ENCODE data around the gene WDFY3. TPM values are rescaled to one million over a fixed set of nuclear protein-coding genes. Genes with fewer than 3 reads are reported as not detected.

WDFY3 gene
- total and polyA plus RNA-seq, 2 experiments from 2014 or later = 8.0 to 89.0 TPM

DNA sequence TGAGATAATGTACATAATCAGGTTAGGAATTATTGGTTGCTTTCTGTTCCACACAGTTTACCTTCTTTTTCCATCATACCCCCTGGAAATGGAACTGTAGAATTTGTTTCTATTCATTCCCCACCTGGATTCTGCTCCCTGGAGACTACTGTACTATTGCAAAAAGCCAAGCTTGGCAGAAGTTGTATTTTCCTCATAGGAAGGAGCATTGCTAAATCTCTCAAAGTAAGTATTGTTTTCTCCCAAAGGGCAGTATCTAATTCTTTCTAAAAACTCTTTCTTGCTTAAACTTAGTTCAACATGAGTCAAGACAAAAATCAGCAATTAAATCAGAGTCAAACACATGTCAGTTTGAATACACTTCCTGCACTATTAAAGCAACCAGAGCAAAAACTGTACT, 247.4 kb downstream of the WDFY3 start:
- no peak overlapping the region for H2AFZ ChIP-seq
- no peaks in the 10 kb centered on the region for H4K20me1 ChIP-seq (replicated peaks; ENCODE audit: insufficient read depth)
- H3K4me3 ChIP-seq = no peak overlapping the region
- H3K79me2 ChIP-seq (replicated peaks; ENCODE audit: insufficient read depth) = no peaks in the 10 kb centered on the region
- H3K27me3 ChIP-seq (ENCODE audit: insufficient read depth) = no peaks in the 10 kb centered on the region
- Mint-ChIP-seq H3K4me3 (no peak overlapping the region), H3K36me3 (ENCODE audit: low read depth) (peaks cover 66% of the 10 kb centered on the region), H3K27me3 (ENCODE audit: insufficient read depth, low read depth, poor library complexity) (peaks cover 1% of the 10 kb centered on the region), H3K9me3 (no peaks in the 10 kb centered on the region), H3K27ac (no peak overlapping the region), H3K4me1 (no peaks in the 10 kb centered on the region)
- H3K4me1 ChIP-seq (ENCODE audit: insufficient read depth) = no peaks in the 10 kb centered on the region
- H3K27ac ChIP-seq (ENCODE audit: low read depth) = no peak overlapping the region
- DNase-seq (ENCODE audit: low spot score) (no peak), ATAC-seq (no peak)
- no peaks in the 10 kb centered on the region for H3K9me2 ChIP-seq (ENCODE audit: insufficient read depth)
- H3K4me2 ChIP-seq = no peak overlapping the region
- no peaks in the 10 kb centered on the region for H3F3A ChIP-seq (replicated peaks; ENCODE audit: low read depth)
- TF ChIP-seq EZH2 (IDR thresholded peaks at IDR 0.05; ENCODE audit: low read depth, unreplicated experiment) = no peak
- no peak for TF ChIP-seq CREB1 (CRISPR knock-in tag; IDR thresholded peaks at IDR 0.05; ENCODE audit: low read depth)
- TF ChIP-seq, protein P1, sequence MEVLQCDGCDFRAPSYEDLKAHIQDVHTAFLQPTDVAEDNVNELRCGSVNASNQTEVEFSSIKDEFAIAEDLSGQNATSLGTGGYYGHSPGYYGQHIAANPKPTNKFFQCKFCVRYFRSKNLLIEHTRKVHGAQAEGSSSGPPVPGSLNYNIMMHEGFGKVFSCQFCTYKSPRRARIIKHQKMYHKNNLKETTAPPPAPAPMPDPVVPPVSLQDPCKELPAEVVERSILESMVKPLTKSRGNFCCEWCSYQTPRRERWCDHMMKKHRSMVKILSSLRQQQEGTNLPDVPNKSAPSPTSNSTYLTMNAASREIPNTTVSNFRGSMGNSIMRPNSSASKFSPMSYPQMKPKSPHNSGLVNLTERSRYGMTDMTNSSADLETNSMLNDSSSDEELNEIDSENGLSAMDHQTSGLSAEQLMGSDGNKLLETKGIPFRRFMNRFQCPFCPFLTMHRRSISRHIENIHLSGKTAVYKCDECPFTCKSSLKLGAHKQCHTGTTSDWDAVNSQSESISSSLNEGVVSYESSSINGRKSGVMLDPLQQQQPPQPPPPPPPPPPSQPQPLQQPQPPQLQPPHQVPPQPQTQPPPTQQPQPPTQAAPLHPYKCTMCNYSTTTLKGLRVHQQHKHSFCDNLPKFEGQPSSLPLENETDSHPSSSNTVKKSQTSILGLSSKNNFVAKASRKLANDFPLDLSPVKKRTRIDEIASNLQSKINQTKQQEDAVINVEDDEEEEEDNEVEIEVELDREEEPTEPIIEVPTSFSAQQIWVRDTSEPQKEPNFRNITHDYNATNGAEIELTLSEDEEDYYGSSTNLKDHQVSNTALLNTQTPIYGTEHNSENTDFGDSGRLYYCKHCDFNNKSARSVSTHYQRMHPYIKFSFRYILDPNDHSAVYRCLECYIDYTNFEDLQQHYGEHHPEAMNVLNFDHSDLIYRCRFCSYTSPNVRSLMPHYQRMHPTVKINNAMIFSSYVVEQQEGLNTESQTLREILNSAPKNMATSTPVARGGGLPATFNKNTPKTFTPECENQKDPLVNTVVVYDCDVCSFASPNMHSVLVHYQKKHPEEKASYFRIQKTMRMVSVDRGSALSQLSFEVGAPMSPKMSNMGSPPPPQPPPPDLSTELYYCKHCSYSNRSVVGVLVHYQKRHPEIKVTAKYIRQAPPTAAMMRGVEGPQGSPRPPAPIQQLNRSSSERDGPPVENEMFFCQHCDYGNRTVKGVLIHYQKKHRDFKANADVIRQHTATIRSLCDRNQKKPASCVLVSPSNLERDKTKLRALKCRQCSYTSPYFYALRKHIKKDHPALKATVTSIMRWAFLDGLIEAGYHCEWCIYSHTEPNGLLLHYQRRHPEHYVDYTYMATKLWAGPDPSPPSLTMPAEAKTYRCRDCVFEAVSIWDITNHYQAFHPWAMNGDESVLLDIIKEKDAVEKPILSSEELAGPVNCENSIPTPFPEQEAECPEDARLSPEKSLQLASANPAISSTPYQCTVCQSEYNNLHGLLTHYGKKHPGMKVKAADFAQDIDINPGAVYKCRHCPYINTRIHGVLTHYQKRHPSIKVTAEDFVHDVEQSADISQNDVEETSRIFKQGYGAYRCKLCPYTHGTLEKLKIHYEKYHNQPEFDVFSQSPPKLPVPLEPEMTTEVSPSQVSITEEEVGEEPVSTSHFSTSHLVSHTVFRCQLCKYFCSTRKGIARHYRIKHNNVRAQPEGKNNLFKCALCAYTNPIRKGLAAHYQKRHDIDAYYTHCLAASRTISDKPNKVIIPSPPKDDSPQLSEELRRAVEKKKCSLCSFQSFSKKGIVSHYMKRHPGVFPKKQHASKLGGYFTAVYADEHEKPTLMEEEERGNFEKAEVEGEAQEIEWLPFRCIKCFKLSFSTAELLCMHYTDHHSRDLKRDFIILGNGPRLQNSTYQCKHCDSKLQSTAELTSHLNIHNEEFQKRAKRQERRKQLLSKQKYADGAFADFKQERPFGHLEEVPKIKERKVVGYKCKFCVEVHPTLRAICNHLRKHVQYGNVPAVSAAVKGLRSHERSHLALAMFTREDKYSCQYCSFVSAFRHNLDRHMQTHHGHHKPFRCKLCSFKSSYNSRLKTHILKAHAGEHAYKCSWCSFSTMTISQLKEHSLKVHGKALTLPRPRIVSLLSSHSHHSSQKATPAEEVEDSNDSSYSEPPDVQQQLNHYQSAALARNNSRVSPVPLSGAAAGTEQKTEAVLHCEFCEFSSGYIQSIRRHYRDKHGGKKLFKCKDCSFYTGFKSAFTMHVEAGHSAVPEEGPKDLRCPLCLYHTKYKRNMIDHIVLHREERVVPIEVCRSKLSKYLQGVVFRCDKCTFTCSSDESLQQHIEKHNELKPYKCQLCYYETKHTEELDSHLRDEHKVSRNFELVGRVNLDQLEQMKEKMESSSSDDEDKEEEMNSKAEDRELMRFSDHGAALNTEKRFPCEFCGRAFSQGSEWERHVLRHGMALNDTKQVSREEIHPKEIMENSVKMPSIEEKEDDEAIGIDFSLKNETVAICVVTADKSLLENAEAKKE (CRISPR knock-in tag; IDR thresholded peaks at IDR 0.05) = no peak
- TF ChIP-seq EZH2phosphoT487 (IDR thresholded peaks at IDR 0.05; ENCODE audit: unreplicated experiment) = no peak
- no peak for TF ChIP-seq ZNF114 (CRISPR knock-in tag; IDR thresholded peaks at IDR 0.05)
- TF ChIP-seq JUNB (IDR thresholded peaks at IDR 0.05; ENCODE audit: unreplicated experiment) = no peak
- TF ChIP-seq ZNF331 (CRISPR knock-in tag; IDR thresholded peaks at IDR 0.05; ENCODE audit: low read depth) = no peak
- TF ChIP-seq STAT1 (IDR thresholded peaks at IDR 0.05; ENCODE audit: unreplicated experiment) = no peak
- H3K36me3 ChIP-seq (ENCODE audit: insufficient read depth) = peaks cover 19% of the 10 kb centered on the region; the same call in 1 of the 2 replicates
